SK-N-SH (cell line): ENCODE data around the gene C4orf36.

Experiments used
- CTCF ChIP-seq: fragments of 200-600 bp; sonication (generic); IDR thresholded peaks from 2 replicates; pipeline ENCODE4 v1.6.1; 2017; ENCODE audit warnings: antibody characterized with exemption, mild to moderate bottlenecking, moderate library complexity
- MEF2A ChIP-seq: IDR thresholded peaks from 2 replicates; pipeline ENCODE4 v1.4.0; 2012; ENCODE audit warnings: low read depth, borderline replicate concordance
- POLR2AphosphoS5 ChIP-seq: IDR thresholded peaks from 2 replicates; pipeline ENCODE4 v1.6.1; 2012; ENCODE audit warnings: low read depth, low read length
- USF1 ChIP-seq: IDR thresholded peaks from 2 replicates; pipeline ENCODE4 v1.4.0; 2012; ENCODE audit warnings: low read depth, borderline replicate concordance

GRCh38 chr4:86837691-86838503, 54.3 kb downstream of the C4orf36 start:
- TF ChIP-seq POLR2AphosphoS5, result no peak
- TF ChIP-seq CTCF, result no peak
- no peak for TF ChIP-seq USF1
- TF ChIP-seq MEF2A, result no peak
